GM12878 (cell line): Measurements from ENCODE around the gene APOBEC3H. TPM values are rescaled to one million over a fixed set of nuclear protein-coding genes. Genes with fewer than 3 reads are reported as not detected.

Experiments
- ASH2L ChIP-seq: fragments of 300-600, 200-600 bp; sonication (generic); IDR thresholded peaks from 2 replicates; pipeline ENCODE4 v1.6.1; 2017; ENCODE audit warnings: low read depth, mild to moderate bottlenecking, borderline replicate concordance
- CBX3 ChIP-seq: fragments of 200-600 bp; sonication (generic); IDR thresholded peaks from 2 replicates; pipeline ENCODE4 v1.6.1; 2016; ENCODE audit warnings: low read depth, borderline replicate concordance
- CHD2 ChIP-seq: IDR thresholded peaks from 2 replicates; pipeline ENCODE4 v1.6.1; 2011; ENCODE audit warnings: low read depth, low read length, improper control_type of control experiment, borderline replicate concordance
- EP300 ChIP-seq, 2 experiments: fragments of 150-350 bp in 1 of 2; IDR thresholded peaks; 2 replicates each; pipeline ENCODE4 v1.6.1; 2011 to 2012; ENCODE audit warnings: low read depth in 2 of 2, low read length in 2 of 2, borderline replicate concordance in 1 of 2, improper control_type of control experiment in 1 of 2, inconsistent platforms in 1 of 2; ENCODE audit not compliant: control insufficient read depth in 1 of 2
- FOXK2 ChIP-seq: fragments of 450-650 bp; IDR thresholded peaks from 2 replicates; pipeline ENCODE4 v1.6.1; 2017; ENCODE audit warnings: mild to moderate bottlenecking, moderate library complexity
- HDAC2 ChIP-seq: fragments of 200-600 bp; sonication (generic); IDR thresholded peaks from 2 replicates; pipeline ENCODE4 v1.6.1; 2017
- KAT2A ChIP-seq: conservative IDR thresholded peaks from 2 replicates; pipeline ENCODE4 v1.6.1; 2011; ENCODE audit warnings: low read depth, low read length; ENCODE audit not compliant: control insufficient read depth
- MEF2A ChIP-seq: IDR thresholded peaks from 2 replicates; pipeline ENCODE4 v1.6.1; 2011; ENCODE audit warnings: low read depth, mild to moderate bottlenecking, low read length, moderate library complexity; ENCODE audit not compliant: insufficient read depth
- MYB ChIP-seq: fragments of 150-350 bp; IDR thresholded peaks from 2 replicates; pipeline ENCODE4 v1.6.1; 2014; ENCODE audit warnings: mild to moderate bottlenecking, low read depth, low read length, borderline replicate concordance
- NR2F1 ChIP-seq: fragments of 450-650 bp; conservative IDR thresholded peaks from 2 replicates; pipeline ENCODE4 v1.6.1; 2017; ENCODE audit warnings: mild to moderate bottlenecking
- RFX5 ChIP-seq: IDR thresholded peaks from 2 replicates; pipeline ENCODE4 v1.6.1; 2011; ENCODE audit warnings: low read depth, low read length, improper control_type of control experiment
- SUPT20H ChIP-seq: IDR thresholded peaks from 2 replicates; pipeline ENCODE4 v1.6.1; 2011; ENCODE audit warnings: low read depth, mild to moderate bottlenecking, low read length, moderate library complexity, borderline replicate concordance; ENCODE audit not compliant: control insufficient read depth
- ZBED1 ChIP-seq: IDR thresholded peaks from 2 replicates; pipeline ENCODE4 v1.6.1; 2016; ENCODE audit warnings: borderline replicate concordance
- polyA plus RNA-seq, 11 experiments: library from polyadenylated mRNA; depleted of rRNA in 4 of 11; unstranded in 6 of 11; stranded (reverse) in 5 of 11; fragments of >200 nt; fragmentation: Nextera tagmentation in 4 of 11; fragmentation: Illumina TruSeq in 1 of 11; extraction: Ambion mirVana in 4 of 11; extraction: Trizol in 1 of 11; gene quantifications; 1 replicate in 1 of 11; 2 replicates in 10 of 11; pipeline versions ENCODE4 v1.2.1 to v1.2.3, GENCODE V29; 2011 to 2016; ENCODE audit warnings: inconsistent platforms in 2 of 11, missing spikeins in 2 of 11, low read depth in 1 of 11
- total RNA-seq, 4 experiments: library from RNA; depleted of rRNA in 3 of 4; stranded (reverse); fragments of >200 nt in 3 of 4; fragmentation: Illumina TruSeq in 1 of 4; extraction: Trizol in 1 of 4; gene quantifications; 2 replicates each; pipeline versions ENCODE4 v1.2.1 to v1.2.3, GENCODE V29; 2013 to 2021
- TF ChIP-seq, protein P1 (sequence below): fragments of 450-650 bp; IDR thresholded peaks from 2 replicates; pipeline ENCODE4 v1.6.1; 2017; ENCODE audit warnings: antibody characterized with exemption, mild to moderate bottlenecking, moderate library complexity
- TF ChIP-seq, protein P2 (sequence below): fragments of 150-350 bp; IDR thresholded peaks from 2 replicates; pipeline ENCODE4 v1.6.1; 2014; ENCODE audit warnings: mild to moderate bottlenecking, low read depth, low read length
- TF ChIP-seq, protein P3 (sequence below): fragments of 450-650 bp; IDR thresholded peaks from 2 replicates; pipeline ENCODE4 v1.6.1; 2016; ENCODE audit warnings: mild to moderate bottlenecking
- TF ChIP-seq, protein P4 (sequence below): fragments of 450-650 bp; formaldehyde crosslinking; IDR thresholded peaks from 2 replicates; pipeline ENCODE4 v1.4.0; 2022; ENCODE audit warnings: mild to moderate bottlenecking, moderate library complexity
- TF ChIP-seq, protein P5 (sequence below): IDR thresholded peaks from 2 replicates; pipeline ENCODE4 v1.6.1; 2012; ENCODE audit warnings: low read depth, low read length, improper control_type of control experiment

APOBEC3H gene
- total and polyA plus RNA-seq, 10 of the 15 experiments (the other 5 are each of a cell fraction or from before 2014, with no cell fraction given): 7.5 to 23.0 (median 14.8) TPM

DNA sequence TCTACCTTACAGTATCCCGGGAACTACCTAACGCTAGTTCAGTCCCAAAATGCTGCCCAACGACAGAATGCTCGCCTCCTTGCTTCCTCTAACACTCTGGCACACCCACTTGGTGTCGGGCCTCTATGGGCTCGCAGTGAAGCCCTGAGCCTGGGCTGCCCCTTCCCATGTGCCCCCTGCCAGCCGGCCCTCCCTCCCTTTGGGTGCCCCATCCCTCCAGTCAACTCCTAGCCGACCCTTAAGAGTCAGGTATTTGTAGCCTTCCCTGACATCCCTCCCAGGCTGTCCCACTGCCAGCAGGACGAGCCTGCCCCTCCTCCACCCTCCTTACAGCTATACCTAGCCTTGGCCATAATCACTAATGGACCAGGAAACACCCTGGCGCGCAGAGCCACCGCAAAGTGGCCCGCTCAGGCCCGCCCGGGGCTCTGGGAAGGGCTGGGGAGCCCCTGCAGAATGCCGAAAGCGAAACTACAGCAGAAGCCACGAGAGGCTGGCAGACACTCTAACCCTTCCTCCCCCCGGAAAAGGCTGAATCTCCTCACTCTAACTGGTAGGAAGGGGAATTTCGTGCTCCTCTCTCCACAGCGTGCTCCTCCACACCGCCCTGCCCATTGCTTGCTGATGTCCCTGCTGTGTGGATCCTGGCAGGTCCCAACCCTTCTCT lies 47.2 kb downstream of the APOBEC3H start (continued):
- TF ChIP-seq MYB (no peak), FOXK2 (no peak), ASH2L (no peak), HDAC2 (no peak), ZBED1 (no peak), SUPT20H (no peak), NR2F1 (no peak), KAT2A (no peak), EP300 (IDR thresholded peaks at IDR 0.05; ENCODE audit: borderline replicate concordance in 1 of 2, control insufficient read depth in 1 of 2, low read depth in 2 of 2, low read length in 2 of 2) (0 out of 4 replicates have a peak, but pooled peaks have one; percentile 28), RFX5 (no peak), MEF2A (no peak), CHD2 (no peak; the same call in 1 of the 2 replicates), CBX3 (no peak)
- TF ChIP-seq, protein P1, sequence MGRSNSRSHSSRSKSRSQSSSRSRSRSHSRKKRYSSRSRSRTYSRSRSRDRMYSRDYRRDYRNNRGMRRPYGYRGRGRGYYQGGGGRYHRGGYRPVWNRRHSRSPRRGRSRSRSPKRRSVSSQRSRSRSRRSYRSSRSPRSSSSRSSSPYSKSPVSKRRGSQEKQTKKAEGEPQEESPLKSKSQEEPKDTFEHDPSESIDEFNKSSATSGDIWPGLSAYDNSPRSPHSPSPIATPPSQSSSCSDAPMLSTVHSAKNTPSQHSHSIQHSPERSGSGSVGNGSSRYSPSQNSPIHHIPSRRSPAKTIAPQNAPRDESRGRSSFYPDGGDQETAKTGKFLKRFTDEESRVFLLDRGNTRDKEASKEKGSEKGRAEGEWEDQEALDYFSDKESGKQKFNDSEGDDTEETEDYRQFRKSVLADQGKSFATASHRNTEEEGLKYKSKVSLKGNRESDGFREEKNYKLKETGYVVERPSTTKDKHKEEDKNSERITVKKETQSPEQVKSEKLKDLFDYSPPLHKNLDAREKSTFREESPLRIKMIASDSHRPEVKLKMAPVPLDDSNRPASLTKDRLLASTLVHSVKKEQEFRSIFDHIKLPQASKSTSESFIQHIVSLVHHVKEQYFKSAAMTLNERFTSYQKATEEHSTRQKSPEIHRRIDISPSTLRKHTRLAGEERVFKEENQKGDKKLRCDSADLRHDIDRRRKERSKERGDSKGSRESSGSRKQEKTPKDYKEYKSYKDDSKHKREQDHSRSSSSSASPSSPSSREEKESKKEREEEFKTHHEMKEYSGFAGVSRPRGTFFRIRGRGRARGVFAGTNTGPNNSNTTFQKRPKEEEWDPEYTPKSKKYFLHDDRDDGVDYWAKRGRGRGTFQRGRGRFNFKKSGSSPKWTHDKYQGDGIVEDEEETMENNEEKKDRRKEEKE: no peak
- TF ChIP-seq, protein P2, sequence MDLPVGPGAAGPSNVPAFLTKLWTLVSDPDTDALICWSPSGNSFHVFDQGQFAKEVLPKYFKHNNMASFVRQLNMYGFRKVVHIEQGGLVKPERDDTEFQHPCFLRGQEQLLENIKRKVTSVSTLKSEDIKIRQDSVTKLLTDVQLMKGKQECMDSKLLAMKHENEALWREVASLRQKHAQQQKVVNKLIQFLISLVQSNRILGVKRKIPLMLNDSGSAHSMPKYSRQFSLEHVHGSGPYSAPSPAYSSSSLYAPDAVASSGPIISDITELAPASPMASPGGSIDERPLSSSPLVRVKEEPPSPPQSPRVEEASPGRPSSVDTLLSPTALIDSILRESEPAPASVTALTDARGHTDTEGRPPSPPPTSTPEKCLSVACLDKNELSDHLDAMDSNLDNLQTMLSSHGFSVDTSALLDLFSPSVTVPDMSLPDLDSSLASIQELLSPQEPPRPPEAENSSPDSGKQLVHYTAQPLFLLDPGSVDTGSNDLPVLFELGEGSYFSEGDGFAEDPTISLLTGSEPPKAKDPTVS: no peak
- TF ChIP-seq, protein P3, sequence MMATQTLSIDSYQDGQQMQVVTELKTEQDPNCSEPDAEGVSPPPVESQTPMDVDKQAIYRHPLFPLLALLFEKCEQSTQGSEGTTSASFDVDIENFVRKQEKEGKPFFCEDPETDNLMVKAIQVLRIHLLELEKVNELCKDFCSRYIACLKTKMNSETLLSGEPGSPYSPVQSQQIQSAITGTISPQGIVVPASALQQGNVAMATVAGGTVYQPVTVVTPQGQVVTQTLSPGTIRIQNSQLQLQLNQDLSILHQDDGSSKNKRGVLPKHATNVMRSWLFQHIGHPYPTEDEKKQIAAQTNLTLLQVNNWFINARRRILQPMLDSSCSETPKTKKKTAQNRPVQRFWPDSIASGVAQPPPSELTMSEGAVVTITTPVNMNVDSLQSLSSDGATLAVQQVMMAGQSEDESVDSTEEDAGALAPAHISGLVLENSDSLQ: no peak
- TF ChIP-seq, protein P4, sequence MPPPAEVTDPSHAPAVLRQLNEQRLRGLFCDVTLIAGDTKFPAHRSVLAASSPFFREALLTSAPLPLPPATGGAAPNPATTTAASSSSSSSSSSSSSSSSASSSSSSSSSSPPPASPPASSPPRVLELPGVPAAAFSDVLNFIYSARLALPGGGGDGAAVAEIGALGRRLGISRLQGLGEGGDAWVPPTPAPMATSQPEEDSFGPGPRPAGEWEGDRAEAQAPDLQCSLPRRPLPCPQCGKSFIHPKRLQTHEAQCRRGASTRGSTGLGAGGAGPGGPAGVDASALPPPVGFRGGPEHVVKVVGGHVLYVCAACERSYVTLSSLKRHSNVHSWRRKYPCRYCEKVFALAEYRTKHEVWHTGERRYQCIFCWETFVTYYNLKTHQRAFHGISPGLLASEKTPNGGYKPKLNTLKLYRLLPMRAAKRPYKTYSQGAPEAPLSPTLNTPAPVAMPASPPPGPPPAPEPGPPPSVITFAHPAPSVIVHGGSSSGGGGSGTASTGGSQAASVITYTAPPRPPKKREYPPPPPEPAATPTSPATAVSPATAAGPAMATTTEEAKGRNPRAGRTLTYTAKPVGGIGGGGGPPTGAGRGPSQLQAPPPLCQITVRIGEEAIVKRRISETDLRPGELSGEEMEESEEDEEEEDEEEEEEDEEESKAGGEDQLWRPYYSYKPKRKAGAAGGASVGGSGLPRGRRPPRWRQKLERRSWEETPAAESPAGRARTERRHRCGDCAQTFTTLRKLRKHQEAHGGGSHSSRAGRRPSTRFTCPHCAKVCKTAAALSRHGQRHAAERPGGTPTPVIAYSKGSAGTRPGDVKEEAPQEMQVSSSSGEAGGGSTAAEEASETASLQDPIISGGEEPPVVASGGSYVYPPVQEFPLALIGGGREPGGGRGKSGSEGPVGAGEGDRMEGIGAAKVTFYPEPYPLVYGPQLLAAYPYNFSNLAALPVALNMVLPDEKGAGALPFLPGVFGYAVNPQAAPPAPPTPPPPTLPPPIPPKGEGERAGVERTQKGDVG: no peak
- TF ChIP-seq, protein P5, sequence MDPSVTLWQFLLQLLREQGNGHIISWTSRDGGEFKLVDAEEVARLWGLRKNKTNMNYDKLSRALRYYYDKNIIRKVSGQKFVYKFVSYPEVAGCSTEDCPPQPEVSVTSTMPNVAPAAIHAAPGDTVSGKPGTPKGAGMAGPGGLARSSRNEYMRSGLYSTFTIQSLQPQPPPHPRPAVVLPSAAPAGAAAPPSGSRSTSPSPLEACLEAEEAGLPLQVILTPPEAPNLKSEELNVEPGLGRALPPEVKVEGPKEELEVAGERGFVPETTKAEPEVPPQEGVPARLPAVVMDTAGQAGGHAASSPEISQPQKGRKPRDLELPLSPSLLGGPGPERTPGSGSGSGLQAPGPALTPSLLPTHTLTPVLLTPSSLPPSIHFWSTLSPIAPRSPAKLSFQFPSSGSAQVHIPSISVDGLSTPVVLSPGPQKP: no peak
